ENCODE results near the gene DOCK1. TPM values are rescaled to one million over a fixed set of nuclear protein-coding genes. Genes with fewer than 3 reads are reported as not detected.

The DOCK1 gene
- total RNA-seq, 2 experiments from 2014 or later: 0.14 to 0.18 TPM

- intact Hi-C loops (cut with micrococcal nuclease): no loop called here
- H3K4me3 Mint-ChIP-seq: no peak overlapping the region
- H3K36me3 Mint-ChIP-seq (ENCODE audit: low read depth): no peaks in the 10 kb centered on the region
- H3K27me3 Mint-ChIP-seq: no peaks in the 10 kb centered on the region
- H3K9me3 Mint-ChIP-seq: no peaks in the 10 kb centered on the region
- ChIA-PET POLR2A (no interaction called here), CTCF (no interaction called here)
- TF ChIP-seq CTCF (IDR thresholded peaks at IDR 0.05): no peak
- DNase-seq: no peak
- H3K27ac Mint-ChIP-seq: no peak overlapping the region
- no peaks in the 10 kb centered on the region for H3K4me1 Mint-ChIP-seq (ENCODE audit: low read depth)
- no peak for ATAC-seq
These were observed 526.3 kb downstream of the DOCK1 start for GRCh38 chr10:127431525-127431924.

GRCh38 chr10:127434006-127434405, 528.8 kb downstream of the DOCK1 start:
- ChIA-PET CTCF (no interaction called here), POLR2A (no interaction called here)
- Mint-ChIP-seq H3K4me3 (no peak overlapping the region), H3K36me3 (ENCODE audit: low read depth) (no peaks in the 10 kb centered on the region), H3K4me1 (ENCODE audit: low read depth) (no peaks in the 10 kb centered on the region), H3K9me3 (no peaks in the 10 kb centered on the region), H3K27me3 (no peaks in the 10 kb centered on the region), H3K27ac (no peak overlapping the region)
- no peak for DNase-seq
- intact Hi-C loops (cut with micrococcal nuclease): no loop called here
- TF ChIP-seq CTCF (IDR thresholded peaks at IDR 0.05): no peak
- ATAC-seq: no peak

DNA sequence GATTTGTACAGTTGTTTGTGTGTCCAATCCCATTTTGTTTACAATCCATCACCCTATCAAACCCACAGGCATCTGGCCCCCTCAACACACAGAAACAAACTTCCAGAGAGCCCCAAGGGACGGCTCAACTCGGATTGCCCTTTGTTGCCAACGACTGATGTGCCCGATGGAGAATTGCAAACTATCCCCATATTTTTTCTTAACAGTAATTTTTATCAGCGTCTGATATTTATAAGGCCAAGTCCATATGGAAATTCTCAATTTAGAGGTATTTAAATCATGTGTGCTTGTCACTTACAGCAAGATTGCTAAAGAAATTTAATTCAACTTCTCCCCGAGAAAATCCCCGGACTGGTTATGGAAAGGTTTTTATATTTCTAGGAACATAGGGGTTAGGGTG, 530.0 kb downstream of the DOCK1 start:
- ChIA-PET POLR2A (no interaction called here), CTCF (no interaction called here)
- Mint-ChIP-seq H3K4me1 (ENCODE audit: low read depth) (no peaks in the 10 kb centered on the region), H3K27ac (no peak overlapping the region), H3K36me3 (ENCODE audit: low read depth) (no peaks in the 10 kb centered on the region), H3K9me3 (no peaks in the 10 kb centered on the region), H3K27me3 (no peaks in the 10 kb centered on the region), H3K4me3 (no peak overlapping the region)
- no peak for TF ChIP-seq CTCF (IDR thresholded peaks at IDR 0.05)
- intact Hi-C loops (cut with micrococcal nuclease): no loop called here
- ATAC-seq (no peak), DNase-seq (no peak)

GRCh38 chr10:127440371-127440770, 535.1 kb downstream of the DOCK1 start:
- intact Hi-C loops (cut with micrococcal nuclease): no loop called here
- POLR2A ChIA-PET: no interaction called here
- Mint-ChIP-seq H3K4me3 (no peak overlapping the region), H3K27ac (no peak overlapping the region), H3K9me3 (no peaks in the 10 kb centered on the region), H3K36me3 (ENCODE audit: low read depth) (no peaks in the 10 kb centered on the region), H3K4me1 (ENCODE audit: low read depth) (no peaks in the 10 kb centered on the region), H3K27me3 (no peaks in the 10 kb centered on the region)
- no peak for TF ChIP-seq CTCF (IDR thresholded peaks at IDR 0.05)
- ATAC-seq (no peak), DNase-seq (no peak)
- CTCF ChIA-PET: no interaction called here

- ATAC-seq (no peak), DNase-seq (no peak)
- no peaks in the 10 kb centered on the region for H3K36me3 Mint-ChIP-seq (ENCODE audit: low read depth)
- no peaks in the 10 kb centered on the region for H3K9me3 Mint-ChIP-seq
- ChIA-PET POLR2A (no interaction called here), CTCF (no interaction called here)
- no peak for TF ChIP-seq CTCF (IDR thresholded peaks at IDR 0.05)
- intact Hi-C loops (cut with micrococcal nuclease): no loop called here
- no peaks in the 10 kb centered on the region for H3K27me3 Mint-ChIP-seq
- H3K27ac Mint-ChIP-seq: no peak overlapping the region
- no peaks in the 10 kb centered on the region for H3K4me1 Mint-ChIP-seq (ENCODE audit: low read depth)
- H3K4me3 Mint-ChIP-seq: no peak overlapping the region
These were observed 536.4 kb downstream of the DOCK1 start for GRCh38 chr10:127441350-127442219.
